ENCODE results near the gene SLC49A3.

DNA sequence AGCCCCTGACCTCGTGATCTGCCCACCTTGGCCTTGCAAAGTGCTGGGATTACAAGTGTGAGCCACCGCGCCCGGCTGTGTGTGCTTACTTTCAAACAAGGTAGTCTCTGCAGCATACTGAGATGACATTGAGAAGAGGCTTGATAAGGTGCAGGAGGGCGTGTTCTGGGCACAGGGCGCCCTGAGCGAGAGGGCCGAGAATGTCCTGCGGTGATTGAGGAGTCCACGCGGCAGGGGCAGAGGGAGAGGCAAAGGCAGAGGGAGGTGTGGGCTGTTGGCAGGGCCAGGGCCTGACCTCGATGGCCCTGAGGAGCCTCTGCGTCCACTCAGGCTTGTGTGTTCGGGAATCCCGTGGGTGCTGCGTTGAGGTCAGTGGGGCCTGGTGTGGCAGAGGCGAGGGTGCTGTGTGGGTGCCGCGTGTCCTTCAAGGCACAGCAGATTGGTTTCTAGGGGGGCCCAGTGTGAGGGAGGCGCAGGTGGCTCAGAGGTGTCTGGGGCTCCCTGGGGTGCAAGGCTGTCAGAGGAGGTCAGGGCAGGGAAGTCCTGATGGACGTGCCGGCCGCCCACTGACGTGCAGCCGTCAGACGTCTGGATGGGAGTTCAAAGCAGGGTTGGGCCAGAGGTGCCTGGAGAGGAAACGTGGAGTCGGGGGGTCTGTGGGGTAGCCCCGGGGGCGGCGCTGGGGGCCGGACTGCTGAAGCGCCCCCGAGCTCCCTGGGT, 28.8 kb upstream of the SLC49A3 start:
- TF ChIP-seq, protein P1, sequence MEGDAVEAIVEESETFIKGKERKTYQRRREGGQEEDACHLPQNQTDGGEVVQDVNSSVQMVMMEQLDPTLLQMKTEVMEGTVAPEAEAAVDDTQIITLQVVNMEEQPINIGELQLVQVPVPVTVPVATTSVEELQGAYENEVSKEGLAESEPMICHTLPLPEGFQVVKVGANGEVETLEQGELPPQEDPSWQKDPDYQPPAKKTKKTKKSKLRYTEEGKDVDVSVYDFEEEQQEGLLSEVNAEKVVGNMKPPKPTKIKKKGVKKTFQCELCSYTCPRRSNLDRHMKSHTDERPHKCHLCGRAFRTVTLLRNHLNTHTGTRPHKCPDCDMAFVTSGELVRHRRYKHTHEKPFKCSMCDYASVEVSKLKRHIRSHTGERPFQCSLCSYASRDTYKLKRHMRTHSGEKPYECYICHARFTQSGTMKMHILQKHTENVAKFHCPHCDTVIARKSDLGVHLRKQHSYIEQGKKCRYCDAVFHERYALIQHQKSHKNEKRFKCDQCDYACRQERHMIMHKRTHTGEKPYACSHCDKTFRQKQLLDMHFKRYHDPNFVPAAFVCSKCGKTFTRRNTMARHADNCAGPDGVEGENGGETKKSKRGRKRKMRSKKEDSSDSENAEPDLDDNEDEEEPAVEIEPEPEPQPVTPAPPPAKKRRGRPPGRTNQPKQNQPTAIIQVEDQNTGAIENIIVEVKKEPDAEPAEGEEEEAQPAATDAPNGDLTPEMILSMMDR (conservative IDR thresholded peaks at IDR 0.05; ENCODE audit: low read length) = no peak
- TF ChIP-seq EZH2phosphoT487 (IDR thresholded peaks at IDR 0.05; ENCODE audit: borderline replicate concordance, low read depth, low read length) = no peak
